ENCODE measurements around the gene EML6. TPM values are rescaled to one million over a fixed set of nuclear protein-coding genes. Genes with fewer than 3 reads are reported as not detected.

Gene EML6
- total RNA-seq, 4 donors from 2014 or later = 5.9 to 11.0 (median 7.9) TPM

- Histone ChIP-seq H3K27ac (no peak overlapping the region), H3K4me1 (peaks cover 0 to 9% (median under 1%) of the 10 kb centered on the region in 4 donors), H3K4me3 (no peak overlapping the region), H3K36me3 (no peaks in the 10 kb centered on the region), H3K9me3 (no peaks in the 10 kb centered on the region), H3K27me3 (no peaks in the 10 kb centered on the region)
- TF ChIP-seq POLR2A (IDR thresholded peaks at IDR 0.05) (no peak), CTCF (IDR thresholded peaks at IDR 0.05) (no peak)
- no peak for DNase-seq
Observed at GRCh38 chr2:54678719-54679118, 44.7 kb upstream of the EML6 start.

- Histone ChIP-seq H3K4me3 (no peak overlapping the region), H3K9me3 (no peaks in the 10 kb centered on the region), H3K27me3 (no peaks in the 10 kb centered on the region), H3K36me3 (no peaks in the 10 kb centered on the region), H3K27ac (no peak overlapping the region), H3K4me1 (peaks cover 0 to 4% (median 0%) of the 10 kb centered on the region in 4 donors)
- DNase-seq = no peak
- TF ChIP-seq POLR2A (IDR thresholded peaks at IDR 0.05) = no peak
- no peak for TF ChIP-seq CTCF (IDR thresholded peaks at IDR 0.05)
Observed at GRCh38 chr2:54680397-54681041, 42.9 kb upstream of the EML6 start.

DNA sequence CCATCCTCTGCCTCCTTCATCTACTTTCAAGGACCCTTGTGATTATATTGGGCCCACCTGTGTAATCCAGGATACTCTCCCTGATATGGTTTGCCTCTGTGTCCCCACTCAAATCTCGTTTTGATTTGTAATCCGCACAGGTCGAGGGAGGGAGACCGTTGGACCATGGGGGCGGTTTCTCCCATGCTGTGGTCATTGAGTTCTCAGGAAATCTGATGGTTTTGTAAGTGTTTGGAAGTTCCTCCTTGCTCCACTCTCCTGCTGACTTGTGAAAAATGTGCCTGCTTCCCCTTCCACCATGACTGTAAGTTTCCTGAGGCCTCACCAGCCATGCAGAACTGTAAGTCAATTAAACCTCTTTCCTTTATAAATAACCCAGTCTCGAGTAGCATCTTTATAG, 42.0 kb upstream of the EML6 start:
- no peak overlapping the region for H3K27ac ChIP-seq
- TF ChIP-seq POLR2A (IDR thresholded peaks at IDR 0.05) = no peak
- no peak for TF ChIP-seq CTCF (IDR thresholded peaks at IDR 0.05)
- no peak for DNase-seq
- no peak overlapping the region for H3K4me3 ChIP-seq
- no peaks in the 10 kb centered on the region for H3K36me3 ChIP-seq
- H3K9me3 ChIP-seq = no peaks in the 10 kb centered on the region
- no peaks in the 10 kb centered on the region for H3K27me3 ChIP-seq
- H3K4me1 ChIP-seq = peaks cover 0 to 4% (median 0%) of the 10 kb centered on the region in 4 donors

GRCh38 chr2:54683596-54683995, 39.9 kb upstream of the EML6 start:
- Histone ChIP-seq H3K4me3 (no peak overlapping the region), H3K27me3 (no peaks in the 10 kb centered on the region), H3K4me1 (peaks cover 0 to 4% (median 0%) of the 10 kb centered on the region in 4 donors), H3K27ac (no peak overlapping the region), H3K36me3 (no peaks in the 10 kb centered on the region), H3K9me3 (no peaks in the 10 kb centered on the region)
- TF ChIP-seq CTCF (IDR thresholded peaks at IDR 0.05) = no peak
- TF ChIP-seq POLR2A (IDR thresholded peaks at IDR 0.05) = no peak
- no peak for DNase-seq

GRCh38 chr2:54685263-54685775, 38.1 kb upstream of the EML6 start:
- H3K9me3 ChIP-seq = no peaks in the 10 kb centered on the region
- H3K27me3 ChIP-seq = no peaks in the 10 kb centered on the region
- H3K36me3 ChIP-seq = no peaks in the 10 kb centered on the region
- no peak overlapping the region for H3K4me3 ChIP-seq
- H3K27ac ChIP-seq = no peak overlapping the region
- TF ChIP-seq CTCF (IDR thresholded peaks at IDR 0.05) (no peak), POLR2A (IDR thresholded peaks at IDR 0.05) (no peak)
- peaks cover 0 to 4% (median 0%) of the 10 kb centered on the region in 4 donors for H3K4me1 ChIP-seq
- DNase-seq = no peak

All from Peyer's patch (tissue), 4 donors.